ENCODE results near the gene IL15.
A peak's percentile ranks its signal among the peaks of the same experiment; 100 is the strongest.
"Not testable (repeated sequence)": the region's sequence is repeated elsewhere in the genome, so short reads cannot be mapped to it uniquely, and the experiment has no call there.

IL15 gene

GRCh38 chr4:141636082-141636770 lies at the start of gene IL15:
IL15 (plus strand) TSS chr4:141636583; CDS start chr4:141719465, 82,882 bp downstream.
- peak; percentile 75 for DNase-seq (ENCODE audit: low read depth)

- DNase-seq (ENCODE audit: low read depth) = peak; percentile 61
Measured at GRCh38 chr4:141587897-141588296, 48.5 kb upstream of the IL15 start.

- DNase-seq (ENCODE audit: low read depth) = no peak
Measured at GRCh38 chr4:141595531-141595930, 40.9 kb upstream of the IL15 start.

GRCh38 chr4:141599853-141600252 lies 36.5 kb upstream of the IL15 start:
- peak; percentile 18 for DNase-seq (ENCODE audit: low read depth)

- not testable (repeated sequence) for DNase-seq (ENCODE audit: low read depth)
Measured at GRCh38 chr4:141604683-141605082, 31.7 kb upstream of the IL15 start.

- DNase-seq (ENCODE audit: low read depth) = no peak
Measured at GRCh38 chr4:141605425-141605856, 30.9 kb upstream of the IL15 start.

GRCh38 chr4:141609243-141609642 lies 27.1 kb upstream of the IL15 start:
- DNase-seq (ENCODE audit: low read depth) = no peak

GRCh38 chr4:141610365-141610764 lies 26.0 kb upstream of the IL15 start:
- DNase-seq (ENCODE audit: low read depth) = no peak

GRCh38 chr4:141614878-141615586 lies 21.4 kb upstream of the IL15 start:
- no peak for DNase-seq (ENCODE audit: low read depth)

GRCh38 chr4:141615587-141615918 lies 20.8 kb upstream of the IL15 start:
- DNase-seq (ENCODE audit: low read depth) = not testable (repeated sequence)

GRCh38 chr4:141620715-141621114 lies 15.7 kb upstream of the IL15 start:
- no peak for DNase-seq (ENCODE audit: low read depth)

- no peak for DNase-seq (ENCODE audit: low read depth)
Measured at GRCh38 chr4:141625023-141625422, 11.4 kb upstream of the IL15 start.

- no peak for DNase-seq (ENCODE audit: low read depth)
Measured at GRCh38 chr4:141630854-141631253, 5.5 kb upstream of the IL15 start.

GRCh38 chr4:141635736-141636081 lies 674 bp upstream of the IL15 start:
- no peak for DNase-seq (ENCODE audit: low read depth)

GRCh38 chr4:141636771-141637460 lies 533 bp downstream of the IL15 start:
- DNase-seq (ENCODE audit: low read depth) = peak; percentile 67

GRCh38 chr4:141637565-141637964 lies 1.2 kb downstream of the IL15 start:
- DNase-seq (ENCODE audit: low read depth) = no peak

GRCh38 chr4:141638230-141638629 lies 1.8 kb downstream of the IL15 start:
- DNase-seq (ENCODE audit: low read depth) = no peak

- no peak for DNase-seq (ENCODE audit: low read depth)
Measured at GRCh38 chr4:141640696-141641095, 4.3 kb downstream of the IL15 start.

- no peak for DNase-seq (ENCODE audit: low read depth)
Measured at GRCh38 chr4:141642063-141642462, 5.7 kb downstream of the IL15 start.

GRCh38 chr4:141642711-141643110 lies 6.3 kb downstream of the IL15 start:
- DNase-seq (ENCODE audit: low read depth) = no peak

- peak; percentile 96 for DNase-seq (ENCODE audit: low read depth)
Measured at GRCh38 chr4:141643557-141643956, 7.2 kb downstream of the IL15 start.

- DNase-seq (ENCODE audit: low read depth) = peak; percentile 96
Measured at GRCh38 chr4:141645611-141646340, 9.4 kb downstream of the IL15 start.

- peak; percentile 83 for DNase-seq (ENCODE audit: low read depth)
Measured at GRCh38 chr4:141646969-141647368, 10.6 kb downstream of the IL15 start.

Data from iris pigment epithelial cell (primary cell).